Measurements from ENCODE around the gene NRL.
A peak's percentile ranks its signal among the peaks of the same experiment; 100 is the strongest.
"Not testable (repeated sequence)": the region's sequence is repeated elsewhere in the genome, so short reads cannot be mapped to it uniquely, and the experiment has no call there.

NRL gene

DNA sequence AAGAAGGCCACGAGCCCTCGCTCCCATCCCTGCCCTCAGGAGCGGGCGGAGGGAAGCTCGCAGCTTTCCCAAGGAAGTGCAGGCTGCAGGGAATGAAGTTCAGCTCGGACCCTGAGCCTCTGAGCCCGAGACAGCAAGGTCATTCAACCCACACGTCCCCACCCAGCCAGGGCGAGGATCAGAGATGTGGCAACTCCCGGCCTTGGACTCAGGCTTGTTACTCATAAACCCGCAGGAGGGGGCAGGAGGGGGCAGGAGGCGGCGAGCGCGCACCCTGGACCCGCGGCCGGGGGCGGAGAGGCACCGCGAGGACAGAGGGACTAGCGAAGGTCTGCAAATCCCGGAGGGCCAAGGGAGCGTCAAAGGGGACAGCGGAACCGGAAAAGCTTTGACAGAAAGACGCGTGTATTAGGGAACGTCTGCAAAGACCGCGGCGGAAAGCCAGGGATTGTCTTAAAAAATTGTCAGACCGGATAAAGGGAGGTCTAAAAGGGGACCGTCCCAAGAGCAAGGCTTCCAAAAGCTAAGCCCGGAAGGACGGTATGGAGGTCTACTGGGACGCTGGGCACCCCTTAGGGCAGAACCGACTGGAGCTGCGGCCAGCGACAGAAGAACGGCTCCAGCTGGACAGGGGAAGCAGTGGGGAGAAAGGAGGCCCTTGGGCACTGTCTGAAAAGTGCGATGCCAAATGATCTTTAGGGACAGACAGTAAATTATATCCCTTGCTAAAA is 783 bp downstream of the NRL start:
- H3K36me3 ChIP-seq (ENCODE audit: control insufficient read depth, insufficient read depth, low read length) = peaks cover 12% of the 10 kb centered on the region
- peak overlapping the region; percentile 90 for H3K4me3 ChIP-seq (ENCODE audit: low read length)
- H3K27me3 ChIP-seq (ENCODE audit: control insufficient read depth, insufficient read depth, low read length) = no peaks in the 10 kb centered on the region
- H3K27ac ChIP-seq (ENCODE audit: low read depth, low read length) = peak overlapping the region; percentile 96
- H3K9ac ChIP-seq (ENCODE audit: low read length) = peak overlapping the region; percentile 77
- H3K4me1 ChIP-seq (ENCODE audit: control insufficient read depth, insufficient read depth, low read length) = peaks cover 14% of the 10 kb centered on the region

DNA sequence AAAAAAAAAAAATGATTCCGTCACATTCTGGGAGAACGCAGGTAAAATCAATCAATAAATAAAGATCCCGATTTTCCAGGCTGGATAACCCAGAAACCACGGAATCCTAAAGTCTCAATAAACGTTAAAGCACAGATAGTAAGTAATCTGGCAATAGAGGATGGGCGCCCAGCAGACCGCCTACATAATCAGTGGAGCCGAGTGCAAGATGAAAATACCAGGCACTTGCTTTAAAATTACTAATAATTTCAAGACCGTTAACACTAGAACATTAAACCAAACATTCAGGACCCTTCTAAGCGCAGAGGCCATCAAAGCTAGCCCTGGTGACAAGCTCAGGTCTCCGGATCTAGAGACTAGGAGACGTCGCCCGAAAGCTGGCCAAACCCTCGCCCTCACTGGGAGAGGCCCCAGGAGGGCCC is 1.4 kb downstream of the NRL start:
- Histone ChIP-seq H3K27ac (ENCODE audit: low read depth, low read length) (peak overlapping the region; percentile 96), H3K4me1 (ENCODE audit: control insufficient read depth, insufficient read depth, low read length) (peaks cover 14% of the 10 kb centered on the region), H3K4me3 (ENCODE audit: low read length) (peak overlapping the region; percentile 90), H3K36me3 (ENCODE audit: control insufficient read depth, insufficient read depth, low read length) (peaks cover 6% of the 10 kb centered on the region), H3K27me3 (ENCODE audit: control insufficient read depth, insufficient read depth, low read length) (no peaks in the 10 kb centered on the region), H3K9ac (ENCODE audit: low read length) (peak overlapping the region; percentile 77)

DNA sequence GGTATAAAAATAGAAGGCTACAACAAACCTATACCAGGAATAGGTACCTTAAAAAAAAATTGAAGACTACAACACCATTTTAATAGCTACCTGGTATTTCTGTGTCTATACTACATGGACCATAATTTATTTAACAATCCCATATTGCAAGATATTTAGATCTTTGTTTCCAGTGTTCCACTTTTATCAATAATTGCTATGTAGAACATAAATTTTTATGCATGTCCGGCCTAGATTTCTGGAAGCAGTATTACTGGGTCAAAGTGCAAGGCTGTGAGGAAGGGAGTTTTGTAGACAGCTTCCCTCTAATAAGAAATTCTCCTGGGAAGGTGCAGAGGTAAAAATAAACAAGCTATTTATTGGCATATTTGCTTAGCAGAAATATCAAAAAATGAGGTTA is 4.2 kb downstream of the NRL start:
- Histone ChIP-seq H3K4me1 (ENCODE audit: control insufficient read depth, insufficient read depth, low read length) (peaks cover 9% of the 10 kb centered on the region), H3K36me3 (ENCODE audit: control insufficient read depth, insufficient read depth, low read length) (no peaks in the 10 kb centered on the region), H3K9ac (ENCODE audit: low read length) (no peak overlapping the region), H3K4me3 (ENCODE audit: low read length) (no peak overlapping the region), H3K27me3 (ENCODE audit: control insufficient read depth, insufficient read depth, low read length) (no peaks in the 10 kb centered on the region), H3K27ac (ENCODE audit: low read depth, low read length) (no peak overlapping the region)

DNA sequence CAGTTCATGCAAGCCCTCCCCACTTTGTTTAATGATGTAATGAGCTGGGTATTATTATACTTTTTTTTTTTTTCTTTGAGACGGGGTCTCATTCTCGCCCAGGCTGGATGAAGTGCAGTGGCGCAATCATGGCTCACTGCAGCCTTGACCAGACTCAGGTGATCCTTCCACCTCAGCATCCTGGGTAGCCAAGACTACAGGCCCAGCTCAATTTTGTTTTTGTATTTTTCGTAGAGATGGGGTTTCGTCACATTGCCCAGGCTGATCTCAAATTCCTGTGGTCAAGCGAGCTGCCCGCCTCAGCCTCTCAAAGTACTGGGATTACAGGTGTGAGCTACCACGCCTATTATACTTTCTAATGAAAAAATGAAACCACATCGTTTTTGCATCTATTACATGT is 4.7 kb downstream of the NRL start:
- Histone ChIP-seq H3K27me3 (ENCODE audit: control insufficient read depth, insufficient read depth, low read length) (no peaks in the 10 kb centered on the region), H3K4me1 (ENCODE audit: control insufficient read depth, insufficient read depth, low read length) (peaks cover 5% of the 10 kb centered on the region), H3K9ac (ENCODE audit: low read length) (no peak overlapping the region), H3K36me3 (ENCODE audit: control insufficient read depth, insufficient read depth, low read length) (no peaks in the 10 kb centered on the region), H3K4me3 (ENCODE audit: low read length) (no peak overlapping the region), H3K27ac (ENCODE audit: low read depth, low read length) (no peak overlapping the region)

DNA sequence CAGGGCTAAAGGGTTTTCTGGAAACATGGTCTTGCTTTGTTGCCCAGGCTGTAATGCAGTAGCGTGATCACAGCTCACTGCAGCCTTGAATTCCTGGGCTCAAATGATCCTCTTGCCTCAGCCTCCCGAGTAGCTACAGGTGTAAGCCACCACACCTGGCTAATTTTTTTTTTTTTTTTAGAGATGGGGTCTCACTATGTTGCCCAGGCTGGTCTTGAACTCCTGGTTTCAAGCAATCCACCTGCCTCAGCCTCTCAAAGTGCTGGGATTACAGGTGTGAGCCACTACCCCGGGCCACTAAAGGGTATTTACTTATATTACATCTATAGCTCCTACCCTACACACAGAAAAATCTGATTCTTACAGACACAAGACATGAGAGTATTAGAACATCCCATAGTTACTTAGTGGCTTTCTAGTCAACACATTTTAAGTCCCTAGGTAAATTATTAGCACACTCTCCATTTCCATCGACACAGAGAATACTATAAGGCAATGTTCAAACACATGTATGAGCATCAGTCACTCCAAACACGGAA is 6.3 kb downstream of the NRL start:
- Histone ChIP-seq H3K9ac (ENCODE audit: low read length) (no peak overlapping the region), H3K27me3 (ENCODE audit: control insufficient read depth, insufficient read depth, low read length) (no peaks in the 10 kb centered on the region), H3K4me3 (ENCODE audit: low read length) (no peak overlapping the region), H3K4me1 (ENCODE audit: control insufficient read depth, insufficient read depth, low read length) (peaks cover 2% of the 10 kb centered on the region), H3K36me3 (ENCODE audit: control insufficient read depth, insufficient read depth, low read length) (no peaks in the 10 kb centered on the region), H3K27ac (ENCODE audit: low read depth, low read length) (no peak overlapping the region)

DNA sequence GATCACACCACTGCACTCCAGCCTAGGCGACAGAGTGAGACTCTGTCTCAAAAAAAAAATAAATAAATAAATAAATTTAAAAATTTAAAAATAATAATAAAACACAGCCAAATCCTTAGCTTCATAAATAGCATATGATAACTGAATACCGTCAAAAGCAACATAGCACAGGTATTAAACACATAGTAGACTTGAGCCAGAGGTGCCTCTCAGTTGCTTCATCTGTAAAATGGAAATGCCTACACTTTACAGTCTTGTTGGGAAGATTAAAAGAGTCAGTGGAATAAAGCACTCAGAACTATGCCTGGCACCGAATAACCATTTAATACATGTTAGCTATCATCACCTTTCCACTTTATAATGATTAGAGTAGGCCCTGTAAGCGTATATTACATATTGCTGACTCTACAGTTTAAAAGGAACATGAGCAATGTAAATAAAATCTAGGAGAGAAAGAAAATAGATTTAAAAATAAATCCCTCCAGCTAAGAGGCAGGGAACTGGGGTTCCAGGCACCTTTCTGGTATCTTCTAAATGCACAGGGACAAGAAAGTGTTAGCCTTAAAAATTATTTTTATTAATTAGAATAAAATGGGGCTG is 8.0 kb downstream of the NRL start:
- Histone ChIP-seq H3K27ac (ENCODE audit: low read depth, low read length) (no peak overlapping the region), H3K36me3 (ENCODE audit: control insufficient read depth, insufficient read depth, low read length) (no peaks in the 10 kb centered on the region), H3K4me3 (ENCODE audit: low read length) (no peak overlapping the region), H3K4me1 (ENCODE audit: control insufficient read depth, insufficient read depth, low read length) (no peaks in the 10 kb centered on the region), H3K27me3 (ENCODE audit: control insufficient read depth, insufficient read depth, low read length) (no peaks in the 10 kb centered on the region), H3K9ac (ENCODE audit: low read length) (no peak overlapping the region)

DNA sequence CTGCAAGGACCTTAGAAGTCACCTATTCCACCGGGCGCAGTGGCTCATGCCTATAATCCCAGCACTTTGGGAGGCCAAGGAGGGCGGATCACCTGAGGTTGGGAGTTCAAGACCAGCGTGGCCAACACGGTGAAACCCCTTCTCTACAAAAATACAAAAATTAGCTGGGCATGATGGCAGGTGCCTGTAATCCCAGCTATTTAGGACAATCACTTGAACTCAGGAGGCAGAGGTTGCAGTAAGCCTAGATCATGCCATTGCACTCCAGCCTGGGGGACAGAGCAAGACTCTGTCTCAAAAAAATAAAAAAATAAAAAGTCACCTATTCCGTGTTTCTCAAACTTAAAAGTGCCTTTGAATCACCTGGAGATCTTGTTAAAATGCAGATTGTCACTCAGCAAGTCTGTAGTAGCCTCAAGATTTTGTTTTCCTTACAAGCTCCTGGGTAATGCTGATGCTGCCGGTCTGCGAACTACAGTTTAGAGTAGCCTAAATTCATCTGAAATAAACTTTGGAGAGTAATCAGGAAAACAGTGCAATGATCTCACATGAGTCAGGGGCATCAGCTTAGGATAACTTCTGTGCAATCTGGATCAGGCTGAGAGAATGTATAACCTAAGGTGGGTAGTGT is 9.0 kb downstream of the NRL start:
- not testable (repeated sequence) for H3K27me3 ChIP-seq (ENCODE audit: control insufficient read depth, insufficient read depth, low read length); H3K36me3 ChIP-seq (ENCODE audit: control insufficient read depth, insufficient read depth, low read length); H3K27ac ChIP-seq (ENCODE audit: low read depth, low read length); H3K4me3 ChIP-seq (ENCODE audit: low read length); H3K9ac ChIP-seq (ENCODE audit: low read length); H3K4me1 ChIP-seq (ENCODE audit: control insufficient read depth, insufficient read depth, low read length)

DNA sequence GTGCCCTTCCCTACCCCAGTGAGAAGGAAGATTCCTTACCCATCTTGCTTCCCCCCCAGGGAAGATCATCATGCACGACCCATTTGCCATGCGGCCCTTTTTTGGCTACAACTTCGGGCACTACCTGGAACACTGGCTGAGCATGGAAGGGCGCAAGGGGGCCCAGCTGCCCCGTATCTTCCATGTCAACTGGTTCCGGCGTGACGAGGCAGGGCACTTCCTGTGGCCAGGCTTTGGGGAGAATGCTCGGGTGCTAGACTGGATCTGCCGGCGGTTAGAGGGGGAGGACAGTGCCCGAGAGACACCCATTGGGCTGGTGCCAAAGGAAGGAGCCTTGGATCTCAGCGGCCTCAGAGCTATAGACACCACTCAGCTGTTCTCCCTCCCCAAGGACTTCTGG is 11.3 kb downstream of the NRL start:
- no peaks in the 10 kb centered on the region for H3K4me1 ChIP-seq (ENCODE audit: control insufficient read depth, insufficient read depth, low read length)
- no peaks in the 10 kb centered on the region for H3K27me3 ChIP-seq (ENCODE audit: control insufficient read depth, insufficient read depth, low read length)
- no peak overlapping the region for H3K9ac ChIP-seq (ENCODE audit: low read length)
- H3K27ac ChIP-seq (ENCODE audit: low read depth, low read length) = no peak overlapping the region
- H3K4me3 ChIP-seq (ENCODE audit: low read length) = no peak overlapping the region
- H3K36me3 ChIP-seq (ENCODE audit: control insufficient read depth, insufficient read depth, low read length) = peaks cover 13% of the 10 kb centered on the region

DNA sequence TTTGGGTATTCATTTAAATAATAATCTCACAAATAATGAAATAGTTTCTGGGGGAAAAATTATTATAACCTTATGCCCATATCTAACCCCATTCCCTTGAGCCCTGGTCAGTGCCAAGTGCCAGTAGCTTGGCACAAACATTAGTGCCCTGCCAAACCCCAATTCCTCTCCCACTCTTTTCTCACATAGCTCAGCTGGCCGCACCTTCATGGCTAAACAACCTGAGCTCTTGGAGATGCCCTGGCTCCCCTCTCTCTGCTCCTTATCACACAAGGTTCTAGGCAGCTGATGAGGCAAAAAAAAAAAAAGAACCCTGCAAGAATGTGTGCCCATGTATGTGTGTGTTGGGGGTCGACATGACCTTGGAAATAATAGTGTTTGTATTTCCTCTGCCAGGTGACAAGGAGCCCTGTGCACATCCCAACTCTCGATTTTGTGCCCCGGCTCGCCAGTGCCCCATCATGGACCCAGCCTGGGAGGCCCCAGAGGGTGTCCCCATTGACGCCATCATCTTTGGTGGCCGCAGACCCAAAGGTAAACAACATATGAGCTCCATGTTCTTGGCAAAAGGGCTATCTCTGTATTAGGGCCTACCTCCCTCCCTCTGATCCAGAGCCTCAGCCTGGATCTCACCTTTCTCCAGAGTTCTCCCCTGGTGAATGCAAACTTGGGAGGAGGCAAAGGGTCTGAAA is 12.2 kb downstream of the NRL start:
- no peak overlapping the region for H3K4me3 ChIP-seq (ENCODE audit: low read length)
- H3K27me3 ChIP-seq (ENCODE audit: control insufficient read depth, insufficient read depth, low read length) = no peaks in the 10 kb centered on the region
- H3K4me1 ChIP-seq (ENCODE audit: control insufficient read depth, insufficient read depth, low read length) = no peaks in the 10 kb centered on the region
- H3K36me3 ChIP-seq (ENCODE audit: control insufficient read depth, insufficient read depth, low read length) = peaks cover 13% of the 10 kb centered on the region
- H3K27ac ChIP-seq (ENCODE audit: low read depth, low read length) = no peak overlapping the region
- no peak overlapping the region for H3K9ac ChIP-seq (ENCODE audit: low read length)

DNA sequence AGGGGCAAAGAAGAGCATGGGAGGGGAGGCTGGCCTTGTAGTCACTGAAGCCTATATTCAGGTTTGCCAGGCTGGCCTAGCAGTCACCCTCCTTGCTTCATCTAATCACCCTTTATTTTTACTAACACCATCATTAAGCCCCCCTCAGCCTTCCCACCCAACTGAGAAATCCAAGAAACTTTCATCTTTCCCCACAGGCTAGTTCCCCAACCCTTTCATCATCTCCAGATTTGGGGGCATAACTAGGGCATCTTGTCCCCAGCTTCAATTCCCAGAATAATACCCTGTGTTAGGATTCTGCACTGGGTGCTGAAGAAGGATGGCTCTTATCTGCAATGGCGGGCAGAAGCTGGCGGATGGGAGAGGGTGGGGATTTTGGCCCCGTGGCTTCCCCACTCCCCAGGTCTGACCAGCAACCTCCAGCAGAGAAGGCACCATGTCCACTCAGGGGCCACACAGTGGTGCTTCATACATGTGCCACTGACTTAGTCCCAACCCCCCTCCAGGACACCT is 13.7 kb downstream of the NRL start:
- H3K9ac ChIP-seq (ENCODE audit: low read length) = no peak overlapping the region
- H3K4me1 ChIP-seq (ENCODE audit: control insufficient read depth, insufficient read depth, low read length) = no peaks in the 10 kb centered on the region
- H3K36me3 ChIP-seq (ENCODE audit: control insufficient read depth, insufficient read depth, low read length) = peaks cover 13% of the 10 kb centered on the region
- H3K27me3 ChIP-seq (ENCODE audit: control insufficient read depth, insufficient read depth, low read length) = no peaks in the 10 kb centered on the region
- H3K4me3 ChIP-seq (ENCODE audit: low read length) = no peak overlapping the region
- H3K27ac ChIP-seq (ENCODE audit: low read depth, low read length) = no peak overlapping the region

DNA sequence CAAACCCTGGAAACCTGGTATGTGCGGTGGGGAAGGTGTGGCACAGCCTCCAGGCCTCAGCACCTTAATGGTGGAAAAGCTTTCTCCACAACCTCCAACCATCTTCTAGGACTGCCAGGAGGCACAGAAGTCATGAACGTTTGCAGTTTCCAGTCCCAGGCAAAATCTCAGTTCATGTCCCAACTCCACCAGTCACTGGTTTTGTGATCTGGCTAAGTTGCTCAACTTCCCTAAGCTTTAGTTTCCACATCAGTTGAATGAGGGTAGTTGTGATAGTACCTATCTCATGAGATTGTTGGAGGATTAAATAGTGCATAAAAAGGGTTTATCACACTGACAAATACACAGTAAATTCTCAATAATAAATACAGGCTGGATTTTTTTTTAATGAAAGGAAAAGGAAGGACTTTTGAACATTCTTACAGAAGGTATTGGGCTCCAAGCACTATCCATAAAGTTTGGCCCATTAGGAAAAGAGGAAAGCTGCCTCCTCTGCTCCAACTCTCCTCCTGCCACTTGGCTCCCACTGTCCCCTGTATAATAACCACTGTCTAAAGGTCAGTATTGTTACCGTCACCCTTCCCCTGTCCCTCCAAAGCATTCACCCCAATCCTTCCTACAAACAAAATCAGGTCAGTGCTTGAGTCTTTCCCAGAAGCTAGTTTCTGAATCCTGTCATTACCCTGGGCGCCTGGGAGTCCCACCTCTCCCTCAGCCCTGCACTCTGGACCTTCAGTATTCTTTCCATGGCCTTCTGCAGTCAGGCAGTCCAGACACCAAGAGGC is 14.4 kb downstream of the NRL start:
- H3K9ac ChIP-seq (ENCODE audit: low read length) = no peak overlapping the region
- H3K4me1 ChIP-seq (ENCODE audit: control insufficient read depth, insufficient read depth, low read length) = no peaks in the 10 kb centered on the region
- no peaks in the 10 kb centered on the region for H3K27me3 ChIP-seq (ENCODE audit: control insufficient read depth, insufficient read depth, low read length)
- no peak overlapping the region for H3K27ac ChIP-seq (ENCODE audit: low read depth, low read length)
- no peak overlapping the region for H3K4me3 ChIP-seq (ENCODE audit: low read length)
- peaks cover 13% of the 10 kb centered on the region for H3K36me3 ChIP-seq (ENCODE audit: control insufficient read depth, insufficient read depth, low read length)
